ENCODE measurements around the gene OFD1.

GRCh38 chrX:13716455-13716854 is 18.1 kb upstream of the OFD1 start:
- no peak for TF ChIP-seq CTCF (IDR thresholded peaks at IDR 0.05)
- TF ChIP-seq POLR2A (IDR thresholded peaks at IDR 0.05), result no peak

Data from breast epithelium (tissue), 3 donors.